CD4-positive, alpha-beta memory T cell (primary cell): ENCODE measurements around the gene CPTP. TPM values are rescaled to one million over a fixed set of nuclear protein-coding genes. Genes with fewer than 3 reads are reported as not detected.

Experiments used
- CTCF ChIA-PET: fragments of 350-600 bp; sonication (Branson Sonifier 250); formaldehyde crosslinking; loops from one replicate; lab custom pipeline; 2021; ENCODE audit warnings: inconsistent platforms; ENCODE audit not compliant: partially characterized antibody; lab: Charles Lee
- POLR2A ChIA-PET: fragments of 350-600 bp; sonication (Branson Sonifier 250); formaldehyde crosslinking; loops from one replicate; lab custom pipeline; 2021; ENCODE audit not compliant: partially characterized antibody; lab: Charles Lee
- DNase-seq, 5 donors: peaks; one replicate each; pipeline versions ENCODE4 v3.0.0 to v3.0.0-alpha.2; 2020 to 2022; ENCODE audit warnings: mixed read lengths in 1 of 5
- H3K27ac ChIP-seq: one replicate; pipeline ENCODE4 v1.7.0; 2013; ENCODE audit warnings: low read depth, low read length
- H3K27me3 ChIP-seq: 2 replicates; pipeline ENCODE4 v1.7.0; 2013; ENCODE audit warnings: mild to moderate bottlenecking, low read length, moderate library complexity; ENCODE audit not compliant: insufficient read depth
- H3K36me3 ChIP-seq: 2 replicates; pipeline ENCODE4 v1.7.0; 2013; ENCODE audit warnings: mild to moderate bottlenecking, low read length, moderate library complexity; ENCODE audit not compliant: insufficient read depth
- H3K4me1 ChIP-seq: 2 replicates; pipeline ENCODE4 v1.7.0; 2013; ENCODE audit warnings: mild to moderate bottlenecking, low read length, moderate library complexity; ENCODE audit not compliant: insufficient read depth
- H3K4me3 ChIP-seq, 2 donors: one replicate each; pipeline ENCODE4 v1.7.0; 2013; ENCODE audit warnings: low read length in 2 of 2, mild to moderate bottlenecking in 1 of 2
- H3K9me3 ChIP-seq, 2 donors: one replicate each; pipeline ENCODE4 v1.7.0; 2013; ENCODE audit warnings: low read length in 2 of 2, control low read depth in 1 of 2; ENCODE audit not compliant: control insufficient read depth in 1 of 2
- H3K27ac Mint-ChIP-seq, 7 donors: one replicate each; pipeline ENCODE4 v1.8.0; 2020 to 2021; ENCODE audit warnings: mixed read lengths in 7 of 7, mild to moderate bottlenecking in 6 of 7, inconsistent platforms in 3 of 7, moderate library complexity in 3 of 7
- H3K27me3 Mint-ChIP-seq, 2 donors: one replicate each; pipeline ENCODE4 v1.8.0; 2020 to 2021; ENCODE audit warnings: mixed read lengths in 2 of 2
- H3K36me3 Mint-ChIP-seq, 2 donors: one replicate each; pipeline ENCODE4 v1.8.0; 2020 to 2021; ENCODE audit warnings: mixed read lengths in 2 of 2, inconsistent platforms in 1 of 2, mild to moderate bottlenecking in 1 of 2
- H3K4me1 Mint-ChIP-seq, 4 donors: one replicate each; pipeline ENCODE4 v1.8.0; 2020 to 2021; ENCODE audit warnings: mixed read lengths in 4 of 4, mild to moderate bottlenecking in 1 of 4
- H3K4me3 Mint-ChIP-seq, 8 donors: one replicate each; pipeline ENCODE4 v1.8.0; 2020 to 2021; ENCODE audit warnings: mixed read lengths in 8 of 8, mild to moderate bottlenecking in 7 of 8, moderate library complexity in 6 of 8, inconsistent platforms in 3 of 8
- H3K9me3 Mint-ChIP-seq, 8 donors: one replicate each; pipeline ENCODE4 v1.8.0; 2020 to 2021; ENCODE audit warnings: mixed read lengths in 8 of 8, mild to moderate bottlenecking in 5 of 8, inconsistent platforms in 3 of 8, moderate library complexity in 1 of 8
- intact Hi-C: fragments of 100-400 bp; cut with micrococcal nuclease; formaldehyde crosslinking; loops from one replicate; pipeline ENCODE4 v1.15.1; 2023
- polyA plus RNA-seq, 2 donors: library from polyadenylated mRNA; unstranded; fragments of 300-500 nt; fragmentation: Illumina TruSeq; gene quantifications; one replicate each; pipeline ENCODE4 v1.2.3, GENCODE V29; 2021
- total RNA-seq, 2 experiments: library from RNA; stranded (reverse); gene quantifications; one replicate each; pipeline ENCODE4 v1.2.3, GENCODE V29; 2021

Gene CPTP
- total and polyA plus RNA-seq, 4 experiments from 2014 or later, result 15.4 to 28.3 (median 25.9) TPM

- Mint-ChIP-seq H3K4me1 (peaks cover 0 to 8% (median 6%) of the 10 kb centered on the region in 4 donors), H3K36me3 (peaks cover 10 to 12% of the 10 kb centered on the region in 2 donors), H3K4me3 (no peak overlapping the region), H3K9me3 (no peaks in the 10 kb centered on the region), H3K27ac (no peak overlapping the region), H3K27me3 (no peaks in the 10 kb centered on the region)
- POLR2A ChIA-PET, result no interaction called here
- H3K4me1 ChIP-seq, result no peaks in the 10 kb centered on the region
- no peaks in the 10 kb centered on the region for H3K27me3 ChIP-seq
- H3K4me3 ChIP-seq, result no peak overlapping the region
- no peak overlapping the region for H3K27ac ChIP-seq
- CTCF ChIA-PET, result interaction anchor here (0.6 kb wide), 1 partner anchor 240 kb away, joined by 3 read pairs; no protein-coding TSS in a partner anchor
- no peaks in the 10 kb centered on the region for H3K36me3 ChIP-seq
- DNase-seq, result no peak
- H3K9me3 ChIP-seq, result no peaks in the 10 kb centered on the region
- intact Hi-C loops, result no loop called here
These were observed 12.6 kb downstream of the CPTP start for GRCh38 chr1:1336931-1337792.

GRCh38 chr1:1337793-1338147, 13.2 kb downstream of the CPTP start:
- Mint-ChIP-seq H3K9me3 (no peaks in the 10 kb centered on the region), H3K27me3 (no peaks in the 10 kb centered on the region), H3K27ac (no peak overlapping the region), H3K4me1 (peaks cover 0 to 8% (median 6%) of the 10 kb centered on the region in 4 donors), H3K4me3 (no peak overlapping the region), H3K36me3 (peaks cover 10 to 12% of the 10 kb centered on the region in 2 donors)
- Histone ChIP-seq H3K4me1 (no peaks in the 10 kb centered on the region), H3K36me3 (no peaks in the 10 kb centered on the region), H3K4me3 (no peak overlapping the region), H3K27me3 (no peaks in the 10 kb centered on the region), H3K27ac (no peak overlapping the region), H3K9me3 (no peaks in the 10 kb centered on the region)
- intact Hi-C loops, result no loop called here
- no peak for DNase-seq
- CTCF ChIA-PET, result interaction anchor here (0.6 kb wide), 1 partner anchor 241 kb away, joined by 3 read pairs; no protein-coding TSS in a partner anchor
- POLR2A ChIA-PET, result no interaction called here

GRCh38 chr1:1338278-1338677, 13.7 kb downstream of the CPTP start:
- H3K4me1 Mint-ChIP-seq, result peaks cover 0 to 8% (median 6%) of the 10 kb centered on the region in 4 donors
- H3K9me3 Mint-ChIP-seq, result no peaks in the 10 kb centered on the region
- no peaks in the 10 kb centered on the region for H3K9me3 ChIP-seq
- no peak for DNase-seq
- ChIA-PET POLR2A (no interaction called here), CTCF (interaction anchor here (0.6 kb wide), 1 partner anchor 241 kb away, joined by 3 read pairs; no protein-coding TSS in a partner anchor)
- no peak overlapping the region for H3K27ac ChIP-seq
- H3K36me3 Mint-ChIP-seq, result peaks cover 10 to 12% of the 10 kb centered on the region in 2 donors
- intact Hi-C loops, result no loop called here
- H3K27me3 Mint-ChIP-seq, result no peaks in the 10 kb centered on the region
- H3K4me3 Mint-ChIP-seq, result no peak overlapping the region
- no peaks in the 10 kb centered on the region for H3K36me3 ChIP-seq
- H3K27ac Mint-ChIP-seq, result no peak overlapping the region
- H3K4me3 ChIP-seq, result no peak overlapping the region
- no peaks in the 10 kb centered on the region for H3K27me3 ChIP-seq
- no peaks in the 10 kb centered on the region for H3K4me1 ChIP-seq

- CTCF ChIA-PET, result no interaction called here
- Mint-ChIP-seq H3K4me1 (peaks cover 0 to 8% (median 6%) of the 10 kb centered on the region in 4 donors), H3K27ac (no peak overlapping the region), H3K27me3 (no peaks in the 10 kb centered on the region), H3K9me3 (no peaks in the 10 kb centered on the region), H3K4me3 (no peak overlapping the region), H3K36me3 (peaks cover 10 to 12% of the 10 kb centered on the region in 2 donors)
- H3K27me3 ChIP-seq, result no peaks in the 10 kb centered on the region
- H3K9me3 ChIP-seq, result no peaks in the 10 kb centered on the region
- no peaks in the 10 kb centered on the region for H3K4me1 ChIP-seq
- no peaks in the 10 kb centered on the region for H3K36me3 ChIP-seq
- no peak overlapping the region for H3K4me3 ChIP-seq
- H3K27ac ChIP-seq, result no peak overlapping the region
- DNase-seq, result no peak
- intact Hi-C loops, result no loop called here
- POLR2A ChIA-PET, result no interaction called here
These were observed 15.6 kb downstream of the CPTP start for GRCh38 chr1:1340185-1340584.

DNA sequence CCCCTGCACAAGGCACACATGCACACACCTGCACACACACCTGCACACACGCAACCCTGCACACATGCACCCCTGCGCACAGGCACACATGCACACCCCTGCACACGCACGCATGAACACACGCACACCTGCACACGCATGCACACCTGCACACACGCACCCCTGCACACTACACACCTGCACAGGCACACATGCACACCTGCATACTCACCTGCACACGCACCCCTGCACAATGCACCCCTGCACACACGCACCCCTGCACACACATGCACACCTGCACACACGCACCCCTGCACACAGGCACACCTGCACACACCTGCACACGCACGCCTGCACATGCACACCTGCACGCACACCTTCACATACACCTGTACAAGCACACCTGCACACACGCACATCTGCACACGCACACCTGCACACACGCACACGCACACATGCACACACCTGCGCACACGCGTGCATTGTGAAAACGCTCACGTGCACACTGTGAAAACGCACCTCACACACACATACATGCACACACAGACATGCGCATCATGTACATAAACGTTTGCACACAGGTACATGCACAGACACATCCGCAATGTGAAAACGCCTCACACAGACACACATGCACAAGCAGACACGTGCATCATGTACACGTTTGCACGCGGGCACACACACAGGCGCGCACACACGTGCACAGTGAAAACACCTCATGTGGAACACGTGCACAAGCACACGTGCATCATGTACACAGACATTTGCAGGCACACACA, 16.4 kb downstream of the CPTP start:
- Mint-ChIP-seq H3K9me3 (no peaks in the 10 kb centered on the region), H3K27me3 (no peaks in the 10 kb centered on the region), H3K4me3 (no peak overlapping the region), H3K27ac (peak overlapping the region in 2 of 7 donors; percentile 6 to 30), H3K4me1 (peaks cover 0 to 8% (median 6%) of the 10 kb centered on the region in 4 donors), H3K36me3 (peaks cover 10 to 12% of the 10 kb centered on the region in 2 donors)
- Histone ChIP-seq H3K4me1 (no peaks in the 10 kb centered on the region), H3K4me3 (no peak overlapping the region), H3K9me3 (no peaks in the 10 kb centered on the region), H3K36me3 (no peaks in the 10 kb centered on the region), H3K27ac (no peak overlapping the region), H3K27me3 (no peaks in the 10 kb centered on the region)
- DNase-seq, result peak in 1 of 5 donors; percentile 3
- POLR2A ChIA-PET, result no interaction called here
- intact Hi-C loops, result no loop called here
- CTCF ChIA-PET, result no interaction called here

DNA sequence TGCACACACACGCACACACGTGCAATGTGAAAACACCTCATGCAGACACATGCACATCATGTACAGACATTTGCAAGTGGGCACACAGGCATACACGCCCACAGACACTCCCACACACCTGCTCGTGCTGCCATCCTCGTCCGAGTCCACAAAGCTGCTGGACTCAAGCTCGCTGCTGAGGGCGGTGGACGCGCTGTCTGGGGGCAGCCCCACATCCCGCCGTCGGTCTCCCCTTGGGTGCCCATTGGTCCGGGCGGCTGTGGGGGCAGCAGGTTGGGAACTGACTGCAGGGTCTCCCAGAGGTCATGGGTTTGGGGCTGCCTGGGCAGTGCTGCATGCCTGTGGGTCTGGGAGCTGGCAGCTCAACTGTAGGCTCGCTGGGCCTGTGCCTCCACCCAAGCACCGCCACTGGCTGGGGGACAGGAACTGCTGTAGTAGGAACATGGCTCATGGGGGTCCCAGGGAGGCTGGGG, 17.0 kb downstream of the CPTP start:
- H3K9me3 Mint-ChIP-seq, result no peaks in the 10 kb centered on the region
- no peaks in the 10 kb centered on the region for H3K27me3 ChIP-seq
- no peaks in the 10 kb centered on the region for H3K27me3 Mint-ChIP-seq
- intact Hi-C loops, result no loop called here
- no peak for DNase-seq
- no peak overlapping the region for H3K27ac ChIP-seq
- H3K4me3 Mint-ChIP-seq, result no peak overlapping the region
- no peak overlapping the region for H3K27ac Mint-ChIP-seq
- H3K36me3 Mint-ChIP-seq, result peaks cover 10 to 12% of the 10 kb centered on the region in 2 donors
- POLR2A ChIA-PET, result no interaction called here
- H3K4me1 ChIP-seq, result no peaks in the 10 kb centered on the region
- no peak overlapping the region for H3K4me3 ChIP-seq
- no peaks in the 10 kb centered on the region for H3K36me3 ChIP-seq
- no peaks in the 10 kb centered on the region for H3K9me3 ChIP-seq
- CTCF ChIA-PET, result no interaction called here
- H3K4me1 Mint-ChIP-seq, result peaks cover 0 to 10% (median 7%) of the 10 kb centered on the region in 4 donors

DNA sequence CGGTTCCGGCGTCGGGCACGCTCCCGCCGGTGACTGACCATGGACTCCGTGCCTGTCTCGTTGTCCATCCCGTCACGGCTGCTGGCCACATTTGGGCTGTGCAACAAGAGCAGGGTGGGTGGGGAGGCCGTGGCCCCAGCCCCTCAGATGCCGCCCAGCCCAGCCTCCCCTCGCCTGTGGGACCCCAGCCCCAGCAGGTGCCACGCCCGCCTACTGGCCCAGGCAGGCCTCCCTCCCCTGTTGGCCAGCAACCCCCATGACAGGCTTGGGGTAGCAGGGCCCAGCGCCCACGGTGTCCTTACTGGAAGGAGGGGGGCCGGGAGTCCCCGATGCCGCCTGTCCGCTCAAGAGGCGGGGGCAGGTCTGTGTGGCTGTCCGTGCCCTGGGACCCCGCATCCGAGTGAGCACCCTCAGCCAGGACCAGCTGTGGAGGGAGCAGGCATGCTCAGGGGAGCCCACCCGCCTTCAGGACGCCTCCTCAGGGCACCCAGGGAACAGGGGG, 17.5 kb downstream of the CPTP start:
- Histone ChIP-seq H3K9me3 (no peaks in the 10 kb centered on the region), H3K4me3 (no peak overlapping the region), H3K27ac (no peak overlapping the region), H3K4me1 (peaks cover 1% of the 10 kb centered on the region), H3K27me3 (no peaks in the 10 kb centered on the region), H3K36me3 (no peaks in the 10 kb centered on the region)
- CTCF ChIA-PET, result no interaction called here
- H3K36me3 Mint-ChIP-seq, result peaks cover 10 to 12% of the 10 kb centered on the region in 2 donors
- H3K4me3 Mint-ChIP-seq, result no peak overlapping the region
- peak in 1 of 5 donors; percentile 42 for DNase-seq
- H3K4me1 Mint-ChIP-seq, result peaks cover under 1 to 15% (median 11%) of the 10 kb centered on the region in 4 donors
- H3K9me3 Mint-ChIP-seq, result no peaks in the 10 kb centered on the region
- intact Hi-C loops, result no loop called here
- no peak overlapping the region for H3K27ac Mint-ChIP-seq
- H3K27me3 Mint-ChIP-seq, result no peaks in the 10 kb centered on the region
- POLR2A ChIA-PET, result no interaction called here
